Peyer's patch (tissue), 4 donors: Measurements from ENCODE around the gene SZT2. TPM values are rescaled to one million over a fixed set of nuclear protein-coding genes. Genes with fewer than 3 reads are reported as not detected.

Experiments used
- DNase-seq, 3 donors: peaks; one replicate each; pipeline ENCODE4 v3.0.0-alpha.2; 2017 to 2019
- H3K27ac ChIP-seq, 4 donors: fragments of 200-600 bp; sonication (generic); one replicate each; pipeline ENCODE4 v1.5.1; 2016 to 2019
- H3K27me3 ChIP-seq, 2 donors: fragments of 200-600 bp; sonication (generic); one replicate each; pipeline ENCODE4 v1.5.1; 2019
- H3K36me3 ChIP-seq, 3 donors: fragments of 200-600 bp; sonication (generic); one replicate each; pipeline ENCODE4 v1.5.1; 2016 to 2019
- H3K4me1 ChIP-seq, 4 donors: fragments of 200-600 bp; sonication (generic); one replicate each; pipeline ENCODE4 v1.5.1; 2016 to 2019
- H3K4me3 ChIP-seq, 4 donors: fragments of 200-600 bp; sonication (generic); 1 replicate in 3 of 4; 2 replicates in 1 of 4; pipeline ENCODE4 v1.5.1; 2016 to 2019; ENCODE audit warnings: mild to moderate bottlenecking in 1 of 4
- H3K9me3 ChIP-seq, 4 donors: fragments of 200-600 bp; sonication (generic); one replicate each; pipeline ENCODE4 v1.5.1; 2016 to 2019; ENCODE audit warnings: mild to moderate bottlenecking in 1 of 4
- CTCF ChIP-seq, 6 experiments: fragments of 450-650 bp in 4 of 6; fragments of 200-600 bp in 2 of 6; sonication (generic) in 1 of 6; IDR thresholded peaks; one replicate each; pipeline ENCODE4 v1.5.1; 2017 to 2019; ENCODE audit warnings: antibody characterized with exemption in 6 of 6, mild to moderate bottlenecking in 3 of 6, moderate library complexity in 1 of 6
- POLR2A ChIP-seq, 2 donors: fragments of 450-650 bp; IDR thresholded peaks; one replicate each; pipeline ENCODE4 v1.5.1; 2017; ENCODE audit warnings: antibody characterized with exemption in 2 of 2, mild to moderate bottlenecking in 2 of 2, moderate library complexity in 2 of 2
- small RNA-seq, 2 donors: library from RNA; depleted of rRNA; stranded (forward); fragments of <200 nt; gene quantifications; one replicate each; pipeline ENCODE3, GENCODE V24; 2016
- total RNA-seq, 4 donors: library from RNA; depleted of rRNA; stranded (reverse); fragments of >200 nt; gene quantifications; one replicate each; pipeline ENCODE4 v1.1.0, GENCODE V29; 2016

The SZT2 gene
- total RNA-seq, 4 donors from 2014 or later, result 76.9 to 129 (median 104) TPM

- Histone ChIP-seq H3K9me3 (no peaks in the 10 kb centered on the region), H3K36me3 (no peaks in the 10 kb centered on the region), H3K27ac (no peak overlapping the region), H3K4me1 (no peaks in the 10 kb centered on the region), H3K27me3 (no peaks in the 10 kb centered on the region), H3K4me3 (no peak overlapping the region)
- no peak for TF ChIP-seq POLR2A (IDR thresholded peaks at IDR 0.05)
- TF ChIP-seq CTCF (IDR thresholded peaks at IDR 0.05), result no peak
- DNase-seq, result no peak
Observed at GRCh38 chr1:43503534-43503933, 113.8 kb downstream of the SZT2 start.

Small RNAs within 50 kb of the gene (small RNA-seq; reads per million reads assigned to genes)
- 0 reads per million in 2 donors for gene MIR6735

Other genes with a start within 250 kb of the SZT2 start
- gene EBNA1BP2, start 217.6 kb upstream of the SZT2 start, total RNA-seq, result 10 to 100 TPM; 12.8 to 62.7 (median 23.3) TPM
- gene CFAP57, start 217.6 kb upstream of the SZT2 start, total RNA-seq, result not detected
- gene TMEM125, start 119.9 kb upstream of the SZT2 start, total RNA-seq, result 10 to 100 TPM; 14.0 to 87.7 (median 74.8) TPM
- 10 to 100 TPM in 3 of 4 donors, 1 to 10 TPM in 1; 4.1 to 80.9 (median 74.4) TPM for gene C1orf210, start 104.3 kb upstream of the SZT2 start, total RNA-seq
- 10 to 100 TPM in 2 of 4 donors, 1 to 10 TPM in 2; 5.6 to 38.8 (median 8.9) TPM for gene TIE1, start 88.9 kb upstream of the SZT2 start, total RNA-seq
- not detected for gene MPL, start 52.1 kb upstream of the SZT2 start, total RNA-seq
- 10 to 100 TPM in 1 of 4 donors, 1 to 10 TPM in 3; 3.4 to 14.9 (median 6.3) TPM for gene CDC20, start 30.9 kb upstream of the SZT2 start, total RNA-seq
- gene ELOVL1, start 21.9 kb upstream of the SZT2 start, total RNA-seq, result 100 to 1,000 TPM in 1 of 4 donors, 10 to 100 TPM in 3; 29.7 to 101 (median 71.3) TPM
- 10 to 100 TPM; 36.1 to 58.6 (median 38.7) TPM for gene MED8, start 99 bp upstream of the SZT2 start, total RNA-seq
- gene HYI, start 64.0 kb downstream of the SZT2 start, total RNA-seq, result 100 to 1,000 TPM; 127 to 210 (median 169) TPM
- 100 to 1,000 TPM; 149 to 613 (median 528) TPM for gene PTPRF, start 141.0 kb downstream of the SZT2 start, total RNA-seq